Erythroblast (primary cell): ENCODE results near the gene AGT.

ENCODE experiments used
- DNase-seq, 2 experiments: peaks; one replicate each; lab custom pipeline; 2025; lab: John Stamatoyannopoulos, UW
- GATA1 ChIP-seq: IDR thresholded peaks from 2 replicates; pipeline ENCODE4 v1.6.1; 2011; ENCODE audit warnings: low read depth, mild to moderate bottlenecking, control low read depth, low read length, moderate library complexity
- POLR2A ChIP-seq: IDR thresholded peaks from 2 replicates; pipeline ENCODE4 v1.6.1; 2011; ENCODE audit warnings: mild to moderate bottlenecking, low read length

AGT gene

GRCh38 chr1:230698130-230698529, 15.8 kb downstream of the AGT start:
- no peak for DNase-seq
- no peak for TF ChIP-seq POLR2A
- TF ChIP-seq GATA1, result no peak

- no peak for DNase-seq
- TF ChIP-seq POLR2A (no peak), GATA1 (no peak)
Measured at GRCh38 chr1:230696722-230697437, 17.0 kb downstream of the AGT start.

GRCh38 chr1:230696218-230696617, 17.7 kb downstream of the AGT start:
- TF ChIP-seq GATA1 (no peak), POLR2A (no peak)
- no peak for DNase-seq

GRCh38 chr1:230694991-230695390, 18.9 kb downstream of the AGT start:
- TF ChIP-seq GATA1, result no peak
- no peak for TF ChIP-seq POLR2A
- DNase-seq, result no peak

- DNase-seq, result no peak
- TF ChIP-seq POLR2A (no peak), GATA1 (no peak)
Measured at GRCh38 chr1:230694464-230694863, 19.5 kb downstream of the AGT start.

- DNase-seq, result no peak
- TF ChIP-seq GATA1, result no peak
- no peak for TF ChIP-seq POLR2A
Measured at GRCh38 chr1:230693777-230694176, 20.1 kb downstream of the AGT start.

- TF ChIP-seq POLR2A, result no peak
- no peak for TF ChIP-seq GATA1
- no peak for DNase-seq
Measured at GRCh38 chr1:230693221-230693620, 20.7 kb downstream of the AGT start.

- TF ChIP-seq GATA1 (no peak), POLR2A (no peak)
Measured at GRCh38 chr1:230691615-230692014, 22.3 kb downstream of the AGT start.

GRCh38 chr1:230690101-230690500, 23.8 kb downstream of the AGT start:
- no peak for DNase-seq
- no peak for TF ChIP-seq POLR2A
- no peak for TF ChIP-seq GATA1

More at GRCh38 chr1:230691615-230692014, 22.3 kb downstream of the AGT start:
- no peak for DNase-seq

GRCh38 chr1:230686747-230687146, 27.2 kb downstream of the AGT start:
- no peak for DNase-seq
- TF ChIP-seq GATA1, result no peak

GRCh38 chr1:230684998-230685397, 28.9 kb downstream of the AGT start:
- TF ChIP-seq GATA1, result no peak
- no peak for TF ChIP-seq POLR2A
- DNase-seq, result no peak

GRCh38 chr1:230684146-230684545, 29.8 kb downstream of the AGT start:
- no peak for DNase-seq
- TF ChIP-seq GATA1, result no peak
- no peak for TF ChIP-seq POLR2A

- TF ChIP-seq POLR2A (no peak), GATA1 (no peak)
- DNase-seq, result no peak
Measured at GRCh38 chr1:230682882-230683610, 30.9 kb downstream of the AGT start.

GRCh38 chr1:230682274-230682673, 31.6 kb downstream of the AGT start:
- DNase-seq, result no peak
- TF ChIP-seq GATA1, result no peak
- no peak for TF ChIP-seq POLR2A
